Hepatic stellate cell (primary cell): Measurements from ENCODE around the gene COL8A2.
A peak's percentile ranks its signal among the peaks of the same experiment; 100 is the strongest.

Experiments
- DNase-seq: peaks from one replicate; pipeline ENCODE4 v3.0.0; 2011; ENCODE audit warnings: low spot score

Gene COL8A2

DNA sequence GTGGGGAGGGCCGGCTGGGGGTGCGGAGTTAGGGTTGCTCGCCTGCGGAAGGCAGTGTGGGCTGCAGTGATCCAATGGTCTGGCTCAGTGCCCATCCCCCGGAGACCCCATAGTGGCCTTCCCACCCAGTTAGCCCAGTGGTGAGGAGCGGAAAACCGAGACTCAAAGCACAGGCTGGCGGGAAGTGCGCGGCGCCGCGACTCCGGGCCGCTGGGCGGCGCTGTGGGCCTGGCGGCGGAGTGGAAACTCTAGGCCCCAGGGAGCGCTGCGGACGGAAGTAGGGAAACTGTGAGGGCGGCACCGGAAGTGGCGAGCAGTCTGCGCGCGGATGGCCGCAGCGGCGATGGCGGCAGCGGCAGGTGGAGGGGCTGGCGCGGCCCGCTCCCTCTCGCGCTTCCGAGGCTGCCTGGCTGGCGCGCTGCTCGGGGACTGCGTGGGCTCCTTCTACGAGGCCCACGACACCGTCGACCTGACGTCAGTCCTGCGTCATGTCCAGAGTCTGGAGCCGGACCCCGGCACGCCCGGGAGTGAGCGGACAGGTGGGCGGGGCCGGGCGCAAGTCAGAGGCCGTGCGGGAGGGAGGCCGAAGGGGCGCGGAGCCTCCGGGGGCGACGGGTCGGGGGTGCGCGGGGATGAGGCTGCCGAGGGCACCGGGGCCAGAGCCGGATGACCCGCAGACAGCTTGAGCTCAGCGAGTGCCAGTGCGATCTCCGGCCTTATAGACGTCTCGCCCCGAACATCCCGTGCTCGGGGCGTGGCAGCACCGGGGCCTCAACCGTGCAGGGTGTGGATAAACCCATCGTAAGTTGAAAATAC, 36.2 kb downstream of the COL8A2 start, which contains the start of gene ADPRS:
TSS of gene ADPRS (plus strand) at position 316 of the 816 bp plus-strand sequence. CDS start at position 329, 13 bp downstream.
- peak; percentile 93 for DNase-seq

DNA sequence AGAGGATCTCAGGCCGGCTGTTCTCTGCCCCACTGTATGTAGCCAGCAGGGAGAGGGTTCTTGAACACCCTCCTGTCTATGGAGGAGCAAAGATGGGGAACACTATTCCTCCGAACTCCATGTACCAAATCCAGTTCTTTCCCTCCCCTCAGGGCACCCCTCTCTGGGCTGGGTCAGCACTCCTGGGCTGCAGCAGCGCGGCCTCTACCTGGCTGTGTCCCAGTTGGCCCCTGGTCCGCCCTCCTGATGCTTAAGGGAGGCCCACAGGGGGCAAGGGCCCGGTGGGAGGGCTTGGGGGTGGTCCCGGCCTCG, 36.8 kb downstream of the COL8A2 start:
- no peak for DNase-seq

DNA sequence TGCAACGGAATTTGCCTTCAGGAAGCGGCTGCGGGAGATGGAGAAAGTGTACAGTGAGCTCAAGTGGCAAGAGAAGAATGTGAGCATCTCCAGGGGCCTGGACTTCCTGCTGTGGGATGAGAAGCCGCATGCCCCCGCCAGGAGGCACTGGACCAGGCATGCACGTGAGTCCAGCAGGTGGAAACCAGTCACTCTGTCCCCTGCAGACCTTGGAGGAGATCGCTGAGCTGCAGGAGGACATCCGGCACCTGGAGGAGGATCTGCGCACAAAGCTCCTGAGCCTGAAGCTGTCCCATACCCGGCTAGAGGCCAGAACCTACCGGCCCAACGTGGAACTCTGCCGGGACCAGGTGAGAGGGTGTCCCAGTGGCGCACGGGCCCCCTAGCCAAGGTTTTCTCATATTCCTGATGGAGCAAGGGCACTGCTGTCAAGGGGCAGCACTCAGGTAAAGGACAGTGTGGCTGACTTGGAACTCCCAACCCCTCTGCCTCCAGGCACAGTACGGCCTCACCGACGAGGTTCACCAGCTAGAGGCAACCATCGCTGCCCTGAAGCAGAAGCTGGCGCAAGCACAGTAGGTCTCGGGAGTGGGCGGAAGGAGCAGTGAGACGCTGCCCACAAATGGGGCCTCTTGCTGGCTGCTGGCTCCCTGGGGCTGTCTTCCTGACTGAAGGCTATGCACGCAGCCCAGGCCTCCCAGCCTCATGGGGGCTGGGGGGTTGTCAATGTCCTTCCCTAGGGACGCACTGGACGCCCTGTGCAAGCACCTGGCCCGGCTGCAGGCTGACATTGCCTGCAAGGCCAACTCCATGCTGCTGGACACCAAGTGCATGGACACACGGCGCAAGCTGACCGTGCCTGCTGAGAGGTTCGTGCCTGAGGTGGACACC, 37.5 kb downstream of the COL8A2 start:
- DNase-seq = no peak

DNA sequence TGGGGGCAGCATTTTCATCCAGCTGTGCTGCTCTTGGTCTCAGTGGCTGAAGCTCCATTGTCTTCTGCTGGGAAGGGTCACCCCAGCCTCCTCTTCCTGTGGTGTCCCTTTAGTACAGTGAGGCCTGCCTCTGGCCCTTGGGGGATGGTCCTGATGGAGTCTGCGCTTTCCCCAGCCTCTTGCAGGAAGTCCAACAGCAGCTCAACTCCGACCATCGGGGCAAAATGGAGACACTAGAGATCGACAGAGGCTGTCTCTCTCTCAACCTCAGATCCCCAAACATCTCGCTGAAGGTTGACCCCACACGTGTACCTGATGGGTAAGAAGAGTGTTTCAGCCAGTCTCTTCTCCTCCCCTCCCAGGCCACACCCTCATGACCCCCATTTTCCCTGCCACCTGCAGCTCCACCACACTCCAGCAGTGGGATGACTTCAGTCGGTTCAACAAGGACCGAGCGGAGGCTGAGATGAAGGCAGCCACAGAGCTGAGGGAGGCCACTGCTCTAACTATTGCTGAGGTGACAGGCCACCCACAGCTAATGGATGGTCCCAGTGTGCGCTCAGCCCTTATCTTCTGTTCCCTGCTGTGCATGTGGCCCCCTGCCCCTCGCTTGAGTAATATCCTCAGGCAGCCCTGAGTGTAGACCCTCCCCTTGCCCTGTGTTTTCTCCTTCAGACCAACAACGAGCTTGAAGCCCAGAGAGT, 38.3 kb downstream of the COL8A2 start:
- no peak for DNase-seq

DNA sequence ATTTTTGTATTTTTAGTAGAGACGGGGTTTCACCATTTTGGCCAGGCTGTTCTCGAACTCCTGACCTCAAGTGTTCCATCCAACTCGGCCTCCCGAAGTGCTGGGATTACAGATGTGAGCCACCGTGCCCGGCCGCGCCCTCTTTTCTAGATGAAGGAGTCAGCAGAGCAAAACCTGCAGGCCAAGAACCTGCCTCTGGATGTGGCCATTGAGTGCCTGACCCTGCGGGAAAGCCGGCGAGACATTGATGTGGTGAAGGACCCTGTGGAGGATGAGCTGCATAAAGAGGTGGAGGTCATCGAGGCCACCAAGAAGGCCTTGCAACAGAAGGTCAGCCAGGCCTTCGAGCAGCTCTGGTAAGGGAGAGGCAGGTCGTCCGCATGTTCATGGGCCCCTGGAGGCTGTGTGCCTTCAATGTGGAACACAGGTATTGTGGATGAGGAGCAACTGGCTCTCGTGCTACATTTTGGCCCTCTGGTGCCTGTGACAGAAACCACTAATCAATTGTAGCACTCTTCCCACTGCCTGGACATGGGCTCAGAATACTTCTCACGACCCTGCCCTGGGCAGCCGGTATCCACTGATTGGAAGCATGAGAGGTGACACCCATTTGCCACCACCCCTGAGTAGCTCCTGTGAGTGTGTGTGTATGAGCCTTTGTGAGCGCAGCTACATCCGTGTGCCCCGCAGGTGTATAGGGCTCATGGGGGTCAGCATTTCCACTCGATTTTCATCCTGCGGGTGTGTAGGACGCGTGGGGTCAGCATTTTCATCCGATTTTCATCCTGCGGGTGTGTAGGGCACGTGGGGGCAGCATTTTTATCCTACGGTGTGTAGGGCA, 39.1 kb downstream of the COL8A2 start:
- DNase-seq = no peak

DNA sequence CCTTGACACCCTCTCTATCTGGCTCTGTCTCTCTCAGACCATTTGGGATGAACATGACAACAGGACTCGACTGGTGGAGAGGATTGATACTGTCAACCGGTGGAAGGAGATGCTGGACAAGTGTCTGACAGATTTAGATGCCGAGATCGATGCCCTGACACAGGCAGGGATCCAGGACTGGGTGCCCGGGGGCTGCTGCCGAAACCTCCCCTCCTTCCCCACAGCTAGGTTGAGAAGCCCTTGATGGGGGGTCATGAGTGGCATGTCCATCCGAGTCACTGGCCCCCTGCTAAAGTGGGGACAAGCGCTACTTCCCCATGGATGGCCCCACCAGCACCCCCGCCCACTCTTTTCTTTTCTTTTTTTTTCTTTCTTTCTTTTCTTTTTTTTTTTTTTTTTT, 39.9 kb downstream of the COL8A2 start:
- DNase-seq = no peak

DNA sequence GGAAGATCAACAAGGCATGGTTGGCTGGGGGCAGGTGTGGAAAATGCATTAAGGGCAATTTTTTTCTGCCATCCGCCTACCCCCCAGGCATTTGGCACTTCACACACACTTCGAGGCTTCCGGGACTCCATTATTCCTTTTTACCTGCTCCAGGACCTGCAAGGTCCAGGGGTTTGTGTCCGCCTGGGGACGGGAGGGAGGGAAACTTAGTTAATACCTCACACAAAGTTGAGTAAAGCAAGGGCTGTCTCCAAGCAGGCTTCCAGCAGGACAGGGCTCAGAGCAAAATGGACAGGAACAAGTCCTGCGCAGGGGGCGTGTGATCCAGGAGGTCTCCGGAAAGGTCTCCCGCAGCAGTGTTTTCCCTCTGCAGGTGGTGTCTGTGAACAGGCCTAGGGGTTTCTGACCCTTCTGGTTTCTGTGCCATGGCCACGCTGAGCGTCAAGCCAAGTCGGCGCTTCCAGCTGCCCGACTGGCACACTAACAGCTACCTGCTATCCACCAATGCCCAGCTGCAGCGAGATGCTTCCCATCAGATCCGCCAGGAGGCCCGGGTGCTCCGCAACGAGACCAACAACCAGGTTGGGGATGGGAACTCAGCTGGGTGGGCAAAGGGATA, 40.4 kb downstream of the COL8A2 start:
- no peak for DNase-seq

DNA sequence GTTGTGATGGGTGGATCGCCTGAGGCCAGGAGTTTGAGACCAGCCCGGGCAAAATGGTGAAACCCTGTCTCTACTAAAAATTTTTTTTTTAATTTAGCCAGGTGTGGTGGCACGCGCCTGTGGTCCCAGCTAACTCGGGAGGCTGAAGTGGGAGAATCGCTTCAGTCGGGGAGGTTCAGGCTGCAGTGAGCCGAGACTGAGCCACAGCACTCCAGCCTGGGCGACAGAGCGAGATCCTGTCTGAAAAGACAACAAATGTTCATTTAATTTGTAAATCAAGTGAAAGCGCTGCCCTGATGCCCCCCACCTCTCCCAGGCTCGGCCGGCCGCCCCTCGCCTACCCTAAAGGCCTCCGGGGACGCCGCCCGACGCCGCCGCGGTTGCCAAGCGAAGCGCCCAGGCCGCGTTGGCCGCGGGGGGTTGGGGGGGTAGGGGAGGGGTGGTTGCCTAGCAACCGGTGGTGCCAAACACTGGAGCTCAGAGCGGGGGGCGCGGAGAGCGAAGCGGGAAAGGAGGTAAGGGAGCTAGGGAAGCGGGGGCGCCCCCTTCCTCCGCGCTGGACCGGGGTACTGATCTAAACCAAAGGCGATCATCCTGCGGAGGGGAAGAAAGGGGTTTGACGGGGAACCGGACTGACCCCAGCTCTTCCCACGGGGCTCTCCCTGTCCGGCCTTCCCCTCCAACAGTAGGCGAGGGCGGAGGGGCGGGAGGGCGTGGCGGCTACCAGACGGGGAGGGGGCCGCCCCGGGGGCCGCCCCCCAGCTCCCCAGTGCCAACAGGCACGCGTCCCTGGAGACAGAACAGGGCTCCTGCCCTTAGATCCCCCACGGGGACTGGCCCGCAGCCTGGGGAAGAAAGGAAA, 41.2 kb downstream of the COL8A2 start, which contains the start of gene TEKT2:
TSS of gene TEKT2 (plus strand) at position 460 of the 862 bp plus-strand sequence. CDS start 828 bp downstream, outside the sequence.
- DNase-seq = peak; percentile 41

DNA sequence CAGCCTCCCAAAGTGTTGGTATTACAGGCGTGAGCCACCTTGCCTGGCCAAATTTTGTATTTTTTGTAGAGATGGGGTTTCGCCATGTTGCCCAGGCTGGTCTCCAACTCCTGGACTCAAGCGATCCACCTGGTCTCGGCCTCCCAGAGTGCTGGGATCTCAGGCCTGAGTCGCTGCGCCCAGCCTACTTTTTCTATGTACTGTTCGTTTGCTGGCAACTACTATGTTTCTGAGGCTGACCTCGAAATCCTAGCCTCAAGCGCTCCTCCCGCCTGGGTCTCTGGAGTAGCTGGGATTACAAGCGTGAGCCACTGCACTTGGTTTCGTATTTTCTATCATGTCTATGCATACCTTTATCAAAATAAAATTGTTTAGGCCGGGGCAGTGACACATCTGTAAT, 41.8 kb downstream of the COL8A2 start:
- no peak for DNase-seq

DNA sequence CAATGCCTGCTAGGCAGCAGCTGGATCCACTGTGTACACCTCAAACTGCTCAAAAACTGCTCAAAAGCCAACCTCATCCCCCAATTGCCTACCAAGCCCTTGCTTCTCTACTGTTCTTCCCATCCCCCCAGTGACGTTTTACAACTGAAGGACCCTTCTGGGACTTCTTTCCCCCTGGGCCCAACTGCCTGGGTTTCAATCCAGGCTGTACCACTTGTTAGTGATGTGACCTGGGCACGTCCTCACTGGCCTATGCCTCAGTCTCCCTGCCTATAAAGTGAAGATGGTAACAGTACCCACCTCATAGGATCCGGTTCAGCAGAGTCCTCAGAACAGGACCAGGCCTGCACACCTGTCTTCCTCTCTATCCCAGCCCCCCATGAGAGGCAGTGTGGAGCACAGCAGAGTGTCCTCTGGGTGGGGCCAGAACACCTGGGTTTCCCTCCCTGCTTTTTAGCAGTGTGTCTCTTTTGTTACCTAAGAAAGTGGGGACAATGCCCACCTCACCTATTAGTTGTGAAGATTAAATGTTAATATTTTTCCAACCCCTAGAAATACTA, 43.0 kb downstream of the COL8A2 start:
- no peak for DNase-seq

DNA sequence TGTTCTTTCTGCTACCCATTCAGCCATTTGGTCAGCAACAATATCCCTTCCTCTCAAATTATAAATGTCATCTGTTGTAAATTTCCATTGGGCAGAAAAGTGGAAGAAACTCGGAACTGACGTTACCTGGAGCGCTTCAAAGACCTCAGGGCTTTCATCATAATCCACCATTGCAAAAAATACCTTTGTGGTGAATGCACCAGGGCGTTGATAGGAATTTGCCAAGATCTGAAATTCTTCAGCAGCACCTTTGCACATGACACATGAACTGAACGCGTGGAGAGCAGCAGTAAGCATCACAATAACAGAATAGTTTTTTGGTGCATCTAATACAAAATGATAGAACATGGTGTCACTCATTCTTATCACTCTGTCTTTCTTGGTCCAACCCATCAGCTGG, 44.2 kb downstream of the COL8A2 start:
- no peak for DNase-seq

DNA sequence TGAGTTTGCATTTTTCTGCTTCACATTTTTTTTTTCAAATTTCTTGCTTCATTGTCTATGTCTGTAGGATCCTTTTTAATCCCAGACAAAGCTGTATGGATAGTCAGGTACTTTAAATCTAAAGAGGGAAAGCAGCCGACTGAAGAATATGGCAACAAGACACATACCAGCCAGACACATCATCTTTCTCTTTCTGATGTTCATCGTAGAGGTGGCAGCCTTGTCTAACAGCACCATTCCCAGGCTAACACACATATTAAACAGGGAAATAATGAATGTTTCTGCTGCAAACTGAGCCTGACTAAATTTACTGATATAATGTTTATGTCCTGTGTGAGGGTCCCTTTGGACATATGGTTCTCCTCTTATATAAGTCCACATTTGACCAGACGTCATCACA, 44.8 kb downstream of the COL8A2 start:
- no peak for DNase-seq

DNA sequence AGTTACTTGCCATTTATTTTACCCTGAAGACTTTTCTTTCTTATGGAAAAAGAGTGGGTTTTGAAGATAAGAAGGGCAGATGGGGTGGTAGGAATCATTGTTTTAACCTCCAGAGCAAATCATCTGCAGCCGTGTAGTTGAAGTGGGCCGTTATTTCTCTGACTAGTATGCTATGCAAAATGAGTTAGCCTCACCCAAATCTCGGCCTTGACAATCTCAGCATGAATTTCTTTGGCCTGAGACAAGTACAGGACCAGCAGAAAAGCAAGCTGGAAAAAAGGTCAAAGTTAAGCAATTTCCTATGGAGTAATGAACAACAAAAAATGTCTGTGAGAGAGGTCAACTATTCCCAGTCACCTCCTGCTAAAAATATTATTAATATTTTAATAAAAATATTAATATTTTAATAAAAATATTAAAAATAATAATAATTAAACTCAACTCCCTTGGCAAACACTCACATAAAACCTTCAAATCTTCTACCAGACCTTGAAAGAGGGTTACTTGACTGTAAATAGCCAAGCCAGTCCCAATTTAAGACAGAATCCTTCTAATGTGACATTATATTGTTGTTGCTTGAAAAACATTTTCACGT, 47.9 kb downstream of the COL8A2 start:
- DNase-seq = no peak

DNA sequence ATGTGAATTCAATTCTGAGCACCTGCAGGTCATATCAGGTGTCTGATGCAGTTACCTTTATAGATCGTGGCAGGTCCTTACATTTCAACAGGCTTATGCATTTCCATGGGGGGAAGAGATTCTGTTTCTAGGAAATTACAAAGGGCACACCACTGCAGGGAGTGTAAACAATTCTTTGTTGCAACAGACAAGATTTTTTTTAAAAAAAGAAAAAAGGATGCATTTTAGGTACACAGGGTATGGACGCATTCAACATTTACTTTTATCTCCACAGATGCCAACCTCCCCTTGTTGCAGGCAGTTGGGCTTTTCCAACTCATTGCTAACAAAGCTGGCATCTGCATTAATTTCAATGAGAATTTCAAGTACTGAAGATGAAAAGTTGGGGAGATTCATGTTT, 54.7 kb downstream of the COL8A2 start:
- DNase-seq = no peak

DNA sequence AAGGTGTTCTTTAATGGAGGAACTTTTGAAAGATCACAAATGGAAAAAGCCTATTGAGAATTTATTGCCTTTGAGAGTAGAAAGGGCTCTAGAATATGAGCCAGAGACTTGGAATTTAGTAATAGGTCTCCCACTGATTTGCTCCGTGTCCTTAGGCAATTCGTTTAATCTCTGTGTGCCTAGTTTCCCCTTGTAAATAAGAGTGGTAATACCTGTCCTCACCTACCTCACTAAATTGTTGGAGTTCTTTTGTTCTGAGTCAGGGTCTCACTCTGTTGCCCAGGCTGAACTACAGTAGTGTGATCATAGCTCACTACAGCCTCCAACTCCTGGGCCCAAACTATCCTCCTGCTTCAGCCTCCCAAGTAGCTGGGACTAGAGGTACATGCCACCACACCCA, 56.2 kb downstream of the COL8A2 start:
- DNase-seq = no peak

DNA sequence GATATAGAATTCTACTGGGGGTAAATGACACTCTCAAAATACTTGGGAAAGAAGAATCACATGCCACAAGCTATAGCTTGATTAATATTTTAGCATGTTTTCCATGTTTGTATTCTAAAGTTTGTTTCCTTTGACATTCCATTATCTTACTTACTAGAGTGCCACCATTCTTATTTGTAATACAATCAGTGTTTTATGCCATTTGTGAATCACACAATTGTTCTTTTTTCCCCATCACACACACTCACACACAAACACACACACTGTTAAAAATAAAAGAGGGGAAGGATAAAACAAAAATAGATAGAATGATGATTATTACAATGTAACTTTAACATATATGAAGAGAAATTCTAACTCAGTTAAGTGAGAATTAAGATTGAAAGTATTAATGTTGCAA, 57.2 kb downstream of the COL8A2 start:
- DNase-seq = no peak

DNA sequence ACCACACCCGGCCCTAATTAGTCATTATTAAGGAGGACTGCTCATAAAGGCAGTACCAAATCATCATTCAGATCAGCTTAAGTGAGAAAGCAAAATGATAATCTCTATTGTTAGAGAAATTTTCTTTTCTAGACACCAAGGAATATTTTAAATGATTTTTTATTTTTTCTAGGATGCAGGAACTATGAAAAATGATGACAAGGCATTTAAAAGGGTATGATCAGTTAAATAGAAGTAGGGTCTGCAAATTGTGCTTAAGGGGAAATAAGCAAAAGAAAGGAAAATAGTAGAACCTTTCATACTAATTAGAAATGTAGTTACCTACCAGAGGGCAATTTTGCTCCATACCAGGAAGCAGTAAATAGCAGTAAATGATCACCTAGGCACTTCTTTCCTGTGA, 62.7 kb downstream of the COL8A2 start:
- DNase-seq = no peak

DNA sequence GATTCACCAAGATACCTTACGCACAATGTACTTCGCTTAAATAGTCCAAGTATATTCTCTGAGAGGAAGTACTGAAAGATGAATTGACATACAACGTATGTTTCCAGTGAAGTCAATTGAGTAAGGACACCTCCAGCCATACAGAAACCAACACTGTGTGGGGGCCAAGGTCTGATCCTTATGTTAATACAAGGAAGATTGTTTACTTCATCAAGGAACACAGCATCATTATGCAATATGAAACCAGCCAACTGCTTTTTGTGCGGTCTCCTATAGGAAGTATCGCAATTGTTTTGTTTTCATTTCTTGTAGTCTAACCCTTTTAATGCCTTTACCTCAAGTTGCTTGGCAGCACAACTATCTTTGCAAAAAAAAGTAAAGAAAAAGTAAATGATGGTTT, 69.3 kb downstream of the COL8A2 start:
- no peak for DNase-seq

DNA sequence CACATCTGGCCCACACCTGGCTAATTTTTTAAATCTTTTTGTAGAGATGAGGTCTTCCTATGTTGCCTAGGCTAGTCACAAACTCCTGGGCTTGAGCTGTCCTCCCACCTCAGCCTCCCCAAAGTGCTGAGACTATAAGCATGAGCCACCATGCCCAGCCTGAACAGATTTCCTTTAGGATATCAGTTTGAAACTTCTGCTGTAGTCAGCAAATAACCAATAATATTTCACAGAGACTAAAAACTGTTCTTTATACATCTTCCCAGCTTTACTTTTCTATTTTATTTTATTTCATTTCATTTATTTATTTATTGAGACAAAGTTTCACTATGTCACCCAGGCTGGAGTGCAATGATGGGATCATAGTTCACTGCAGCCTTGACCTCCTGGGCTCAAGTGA, 71.0 kb downstream of the COL8A2 start:
- no peak for DNase-seq
